GM12801 (cell line): ENCODE measurements around the gene MAP1LC3A.

Experiments
- TF ChIP-seq, protein P1 (sequence below): IDR thresholded peaks from one replicate; pipeline ENCODE4 v1.5.1; 2011; ENCODE audit warnings: control low read depth; ENCODE audit not compliant: insufficient read length; ENCODE audit errors: extremely low read depth

MAP1LC3A gene

DNA sequence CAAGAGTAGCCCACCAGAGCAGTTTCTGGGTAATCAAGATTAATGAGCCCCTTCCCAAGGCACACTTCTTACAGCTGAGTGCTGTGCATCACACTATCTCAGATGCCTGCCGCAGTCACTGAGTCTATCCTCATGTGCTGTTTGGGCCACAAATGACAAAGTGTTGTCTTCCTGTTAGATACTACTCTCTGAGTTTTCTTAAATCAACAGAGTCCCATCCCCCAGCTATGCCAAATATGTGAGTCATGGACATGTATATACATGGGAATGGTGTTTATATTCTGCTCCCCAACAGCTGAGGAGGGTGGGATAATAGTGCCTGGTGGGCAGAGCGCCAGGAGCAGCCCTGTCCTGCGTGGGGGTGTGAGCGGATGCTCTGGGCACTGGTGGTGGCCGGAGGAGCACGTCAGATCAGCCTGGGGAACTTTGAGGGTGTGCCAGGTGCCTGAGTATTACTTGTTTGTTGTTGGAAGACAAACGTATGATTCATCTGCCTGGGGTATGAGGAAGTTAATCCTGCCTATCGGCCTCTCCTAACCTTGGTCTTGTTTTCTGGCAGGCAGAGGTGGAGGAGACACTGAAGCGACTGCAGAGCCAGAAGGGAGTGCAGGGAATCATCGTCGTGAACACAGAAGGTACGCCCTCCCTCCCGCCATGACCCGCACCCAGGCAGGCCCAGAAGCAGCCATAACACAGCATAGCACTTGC, 32.7 kb upstream of the MAP1LC3A start:
- TF ChIP-seq, protein P1, sequence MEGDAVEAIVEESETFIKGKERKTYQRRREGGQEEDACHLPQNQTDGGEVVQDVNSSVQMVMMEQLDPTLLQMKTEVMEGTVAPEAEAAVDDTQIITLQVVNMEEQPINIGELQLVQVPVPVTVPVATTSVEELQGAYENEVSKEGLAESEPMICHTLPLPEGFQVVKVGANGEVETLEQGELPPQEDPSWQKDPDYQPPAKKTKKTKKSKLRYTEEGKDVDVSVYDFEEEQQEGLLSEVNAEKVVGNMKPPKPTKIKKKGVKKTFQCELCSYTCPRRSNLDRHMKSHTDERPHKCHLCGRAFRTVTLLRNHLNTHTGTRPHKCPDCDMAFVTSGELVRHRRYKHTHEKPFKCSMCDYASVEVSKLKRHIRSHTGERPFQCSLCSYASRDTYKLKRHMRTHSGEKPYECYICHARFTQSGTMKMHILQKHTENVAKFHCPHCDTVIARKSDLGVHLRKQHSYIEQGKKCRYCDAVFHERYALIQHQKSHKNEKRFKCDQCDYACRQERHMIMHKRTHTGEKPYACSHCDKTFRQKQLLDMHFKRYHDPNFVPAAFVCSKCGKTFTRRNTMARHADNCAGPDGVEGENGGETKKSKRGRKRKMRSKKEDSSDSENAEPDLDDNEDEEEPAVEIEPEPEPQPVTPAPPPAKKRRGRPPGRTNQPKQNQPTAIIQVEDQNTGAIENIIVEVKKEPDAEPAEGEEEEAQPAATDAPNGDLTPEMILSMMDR, result no peak

- TF ChIP-seq, protein P1, result no peak
Measured at GRCh38 chr20:34526466-34526865, 32.1 kb upstream of the MAP1LC3A start.

GRCh38 chr20:34527016-34527415, 31.5 kb upstream of the MAP1LC3A start:
- TF ChIP-seq, protein P1, result no peak

DNA sequence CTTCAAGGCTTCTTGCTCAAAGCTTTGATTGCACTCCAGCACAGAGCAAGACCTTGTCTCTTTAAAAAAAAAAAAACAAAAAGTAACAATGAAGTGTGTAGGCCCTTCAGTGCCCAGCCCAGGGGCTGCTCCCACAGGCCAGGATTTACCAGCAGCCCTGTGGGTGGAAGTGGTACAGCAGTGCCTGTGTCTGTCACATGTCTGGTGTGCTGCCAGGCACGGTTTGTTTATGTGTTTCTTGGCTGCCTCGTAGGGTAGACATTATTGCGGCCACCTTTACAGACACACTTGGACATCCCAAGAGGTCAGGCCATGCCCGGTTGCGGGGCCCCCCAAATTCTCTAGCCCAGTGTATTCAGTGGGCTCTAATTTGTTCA, 29.6 kb upstream of the MAP1LC3A start:
- TF ChIP-seq, protein P1, result no peak

DNA sequence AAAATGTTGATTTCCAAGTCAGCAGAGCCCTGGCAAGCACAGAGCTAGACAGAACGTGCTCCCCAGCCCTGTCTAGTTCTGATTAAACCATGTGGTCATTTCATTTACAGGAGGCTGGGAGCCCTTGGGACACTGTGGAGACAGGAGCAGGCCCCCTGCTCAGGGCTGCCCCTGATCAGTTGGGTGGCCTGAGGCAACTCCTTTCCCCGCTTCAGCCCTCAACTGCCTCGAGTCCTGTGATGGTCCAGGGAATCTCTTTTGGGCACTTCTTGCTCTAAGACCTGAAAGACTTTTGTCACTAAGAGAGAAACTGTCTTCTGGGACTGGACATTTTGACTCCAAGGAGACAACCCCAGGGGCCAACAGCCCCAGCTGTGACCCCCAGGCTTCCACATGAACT, 28.8 kb upstream of the MAP1LC3A start:
- TF ChIP-seq, protein P1, result no peak

DNA sequence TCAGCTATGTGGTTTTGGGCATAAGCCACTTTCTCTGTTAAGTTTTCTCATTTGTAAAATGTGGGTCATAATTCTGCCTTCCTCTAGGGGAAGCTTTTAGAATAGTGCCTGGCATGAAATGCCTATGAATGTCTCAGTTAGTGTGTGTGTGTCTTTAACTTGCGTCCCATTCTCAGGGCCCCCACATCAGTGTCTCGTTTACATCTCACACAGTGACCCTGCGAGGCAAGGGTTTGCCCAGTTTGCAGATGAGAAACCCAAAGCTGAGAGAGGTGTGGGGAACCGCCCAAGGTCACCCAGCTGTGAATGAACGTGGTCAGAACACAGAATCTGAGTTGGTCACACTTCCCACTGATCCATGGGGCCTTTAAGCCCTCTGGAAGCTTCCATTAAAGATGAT, 28.2 kb upstream of the MAP1LC3A start:
- TF ChIP-seq, protein P1, result no peak

GRCh38 chr20:34531608-34532265, 26.8 kb upstream of the MAP1LC3A start:
- TF ChIP-seq, protein P1, result no peak
